DOHH2 (cell line): Measurements from ENCODE around the gene PNPLA5.

Source experiments
- H3F3A ChIP-seq: fragments of 200-600 bp; sonication (generic), shearing (Covaris generic); 2 replicates; pipeline ENCODE4 v1.6.0; 2016; ENCODE audit warnings: antibody characterized with exemption, mild to moderate bottlenecking; ENCODE audit not compliant: control insufficient read depth, insufficient read depth
- H3K27ac ChIP-seq: fragments of 200-600 bp; sonication (generic); 2 replicates; pipeline ENCODE4 v1.5.1; 2014; ENCODE audit warnings: low read depth, mild to moderate bottlenecking, low read length, moderate library complexity
- H3K27me3 ChIP-seq: fragments of 200-600 bp; sonication (generic); 2 replicates; pipeline ENCODE4 v1.6.1; 2014; ENCODE audit warnings: mild to moderate bottlenecking, low read length, mixed read lengths; ENCODE audit not compliant: control insufficient read depth
- H3K36me3 ChIP-seq: fragments of 200-600 bp; sonication (generic); 2 replicates; pipeline ENCODE4 v1.6.1; 2014; ENCODE audit warnings: mild to moderate bottlenecking, low read length, moderate library complexity, mixed read lengths; ENCODE audit not compliant: control insufficient read depth
- H3K4me1 ChIP-seq: fragments of 200-600 bp; sonication (generic); 2 replicates; pipeline ENCODE4 v1.6.1; 2014; ENCODE audit warnings: mild to moderate bottlenecking, low read length, mixed read lengths; ENCODE audit not compliant: control insufficient read depth
- H3K4me2 ChIP-seq: fragments of 200-600 bp; sonication (generic); 2 replicates; pipeline ENCODE4 v1.6.0; 2014; ENCODE audit warnings: mild to moderate bottlenecking, low read length, moderate library complexity
- H3K4me3 ChIP-seq: fragments of 200-600 bp; sonication (generic); 2 replicates; pipeline ENCODE4 v1.5.1; 2014; ENCODE audit warnings: mild to moderate bottlenecking, low read length, mixed read lengths
- H3K79me2 ChIP-seq: fragments of 200-600 bp; sonication (generic); 2 replicates; pipeline ENCODE4 v1.6.1; 2014; ENCODE audit warnings: mild to moderate bottlenecking, low read length, mixed read lengths; ENCODE audit not compliant: control insufficient read depth
- H3K9me2 ChIP-seq: fragments of 200-600 bp; sonication (generic); replicated peaks from 2 replicates; pipeline ENCODE4 v1.6.1; 2014; ENCODE audit warnings: mild to moderate bottlenecking, low read length, mixed read lengths; ENCODE audit not compliant: control insufficient read depth
- H3K9me3 ChIP-seq: fragments of 200-600 bp; sonication (generic); 2 replicates; pipeline ENCODE4 v1.6.1; 2014; ENCODE audit warnings: antibody characterized with exemption, low read length, mixed read lengths; ENCODE audit not compliant: control insufficient read depth, insufficient read depth
- H4K20me1 ChIP-seq: fragments of 200-600 bp; sonication (generic); 2 replicates; pipeline ENCODE4 v1.6.0; 2014; ENCODE audit warnings: low read depth, mild to moderate bottlenecking, antibody characterized with exemption, low read length, moderate library complexity; ENCODE audit not compliant: control insufficient read depth, insufficient read depth
- EZH2phosphoT487 ChIP-seq: fragments of 200-600 bp; sonication (generic); IDR thresholded peaks from 2 replicates; pipeline ENCODE4 v1.6.1; 2017; ENCODE audit warnings: borderline replicate concordance, mild to moderate bottlenecking, antibody characterized with exemption, low read length, moderate library complexity, mixed read lengths
- TF ChIP-seq, protein P1 (sequence below): fragments of 200-600 bp; sonication (generic); IDR thresholded peaks from one replicate; pipeline ENCODE4 v1.5.1; 2014; ENCODE audit warnings: antibody characterized with exemption, mild to moderate bottlenecking, low read depth, low read length; ENCODE audit not compliant: poor library complexity, severe bottlenecking

Gene PNPLA5

DNA sequence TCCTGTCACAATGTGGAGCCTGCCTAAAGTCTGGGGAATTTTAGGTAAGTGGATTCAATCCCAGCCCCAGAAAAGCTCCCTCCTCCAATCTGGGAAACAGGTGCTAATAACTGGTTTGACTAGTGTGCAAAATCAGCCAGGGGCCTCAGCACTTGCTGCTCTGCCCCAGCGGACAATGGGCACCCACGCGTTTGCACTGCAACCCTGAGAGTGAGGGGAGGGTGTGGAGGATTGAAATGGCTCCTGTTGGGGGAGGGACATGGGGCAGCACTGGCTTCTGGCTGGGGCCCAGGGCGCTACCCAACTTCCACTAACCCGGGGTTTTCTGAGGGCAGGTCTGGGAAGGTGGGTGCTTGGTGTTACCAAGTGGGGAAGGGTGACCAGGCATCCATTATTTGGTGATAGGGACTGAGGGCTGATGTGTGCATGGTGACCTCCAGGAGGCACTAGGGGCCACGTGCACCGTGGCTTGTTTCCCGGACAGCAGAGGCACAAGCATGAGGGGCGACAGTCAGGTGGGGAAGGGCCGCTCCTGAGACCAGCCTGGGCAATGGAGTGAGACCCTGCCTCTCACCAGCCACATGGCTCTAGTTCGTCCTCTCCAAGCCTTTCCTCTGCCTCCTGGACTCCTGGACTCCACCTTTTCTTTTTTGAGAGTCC lies 4.3 kb upstream of the PNPLA5 start:
- Histone ChIP-seq H4K20me1 (no peaks in the 10 kb centered on the region), H3K4me3 (no peak overlapping the region), H3K27me3 (peaks cover 9% of the 10 kb centered on the region)

DNA sequence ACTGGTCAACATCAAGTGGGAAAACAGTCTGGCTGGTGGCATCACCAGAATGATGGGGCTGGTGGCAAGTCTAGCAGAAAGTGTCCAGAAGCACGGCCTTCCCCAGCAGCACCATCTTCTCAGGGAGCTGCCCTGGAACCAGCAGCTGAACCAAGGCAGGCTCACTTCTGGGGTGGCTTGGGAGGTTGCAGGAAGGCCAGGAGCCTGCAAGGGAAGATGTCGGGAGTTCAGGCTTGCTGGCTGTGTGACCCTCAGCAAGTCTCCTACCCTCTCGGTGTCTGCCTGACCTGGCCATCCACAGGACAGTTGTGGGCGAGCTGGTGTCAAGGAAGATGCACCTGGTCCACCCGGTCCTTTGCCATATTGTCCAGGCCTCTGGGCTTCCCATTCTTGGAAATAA lies 2.3 kb upstream of the PNPLA5 start:
- no peak overlapping the region for H3K4me2 ChIP-seq
- TF ChIP-seq EZH2phosphoT487: no peak
- H3K9me2 ChIP-seq: no peaks in the 10 kb centered on the region
- H3F3A ChIP-seq: no peaks in the 10 kb centered on the region
- H4K20me1 ChIP-seq: no peaks in the 10 kb centered on the region
- H3K9me3 ChIP-seq: no peaks in the 10 kb centered on the region
- H3K4me3 ChIP-seq: no peak overlapping the region
- H3K79me2 ChIP-seq: no peaks in the 10 kb centered on the region
- no peaks in the 10 kb centered on the region for H3K4me1 ChIP-seq
- peaks cover 9% of the 10 kb centered on the region for H3K27me3 ChIP-seq
- H3K36me3 ChIP-seq: no peaks in the 10 kb centered on the region
- no peak overlapping the region for H3K27ac ChIP-seq

More for the DNA sequence above, 4.3 kb upstream of the PNPLA5 start:
- Histone ChIP-seq H3K4me1 (no peaks in the 10 kb centered on the region), H3K9me3 (no peaks in the 10 kb centered on the region), H3F3A (no peaks in the 10 kb centered on the region), H3K79me2 (no peaks in the 10 kb centered on the region), H3K9me2 (no peaks in the 10 kb centered on the region), H3K36me3 (no peaks in the 10 kb centered on the region), H3K4me2 (no peak overlapping the region), H3K27ac (no peak overlapping the region)
- TF ChIP-seq, protein P1, sequence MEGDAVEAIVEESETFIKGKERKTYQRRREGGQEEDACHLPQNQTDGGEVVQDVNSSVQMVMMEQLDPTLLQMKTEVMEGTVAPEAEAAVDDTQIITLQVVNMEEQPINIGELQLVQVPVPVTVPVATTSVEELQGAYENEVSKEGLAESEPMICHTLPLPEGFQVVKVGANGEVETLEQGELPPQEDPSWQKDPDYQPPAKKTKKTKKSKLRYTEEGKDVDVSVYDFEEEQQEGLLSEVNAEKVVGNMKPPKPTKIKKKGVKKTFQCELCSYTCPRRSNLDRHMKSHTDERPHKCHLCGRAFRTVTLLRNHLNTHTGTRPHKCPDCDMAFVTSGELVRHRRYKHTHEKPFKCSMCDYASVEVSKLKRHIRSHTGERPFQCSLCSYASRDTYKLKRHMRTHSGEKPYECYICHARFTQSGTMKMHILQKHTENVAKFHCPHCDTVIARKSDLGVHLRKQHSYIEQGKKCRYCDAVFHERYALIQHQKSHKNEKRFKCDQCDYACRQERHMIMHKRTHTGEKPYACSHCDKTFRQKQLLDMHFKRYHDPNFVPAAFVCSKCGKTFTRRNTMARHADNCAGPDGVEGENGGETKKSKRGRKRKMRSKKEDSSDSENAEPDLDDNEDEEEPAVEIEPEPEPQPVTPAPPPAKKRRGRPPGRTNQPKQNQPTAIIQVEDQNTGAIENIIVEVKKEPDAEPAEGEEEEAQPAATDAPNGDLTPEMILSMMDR: no peak
- no peak for TF ChIP-seq EZH2phosphoT487

DNA sequence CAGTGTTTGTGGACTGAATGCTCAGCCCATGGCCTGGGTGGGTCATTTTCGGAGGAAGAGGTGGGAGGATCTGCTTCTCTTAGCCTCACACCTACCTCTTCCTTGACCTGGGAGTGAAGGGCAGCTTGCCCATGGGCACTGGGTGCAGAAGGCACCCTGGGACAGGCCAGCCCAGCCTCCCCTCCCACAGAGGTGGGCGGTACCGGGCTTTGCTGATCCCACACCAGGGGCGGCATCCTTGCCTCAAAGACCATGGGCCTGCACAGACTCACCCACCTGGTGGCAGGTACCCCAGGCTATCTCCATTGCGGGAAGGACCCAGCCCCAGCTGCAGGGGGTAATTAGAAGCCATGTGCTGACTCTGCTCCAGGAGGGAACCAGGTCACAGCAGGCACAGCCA lies 1.5 kb upstream of the PNPLA5 start:
- H3K36me3 ChIP-seq: no peaks in the 10 kb centered on the region
- H3K9me3 ChIP-seq: no peaks in the 10 kb centered on the region
- H3K4me2 ChIP-seq: no peak overlapping the region
- H3K27me3 ChIP-seq: peaks cover 9% of the 10 kb centered on the region
- no peaks in the 10 kb centered on the region for H3K79me2 ChIP-seq
- H3K9me2 ChIP-seq: no peaks in the 10 kb centered on the region
- H3F3A ChIP-seq: no peaks in the 10 kb centered on the region
- no peak overlapping the region for H3K27ac ChIP-seq
- no peak overlapping the region for H3K4me3 ChIP-seq
- no peak for TF ChIP-seq EZH2phosphoT487
- TF ChIP-seq, protein P1: no peak
- H3K4me1 ChIP-seq: no peaks in the 10 kb centered on the region
- no peaks in the 10 kb centered on the region for H4K20me1 ChIP-seq

DNA sequence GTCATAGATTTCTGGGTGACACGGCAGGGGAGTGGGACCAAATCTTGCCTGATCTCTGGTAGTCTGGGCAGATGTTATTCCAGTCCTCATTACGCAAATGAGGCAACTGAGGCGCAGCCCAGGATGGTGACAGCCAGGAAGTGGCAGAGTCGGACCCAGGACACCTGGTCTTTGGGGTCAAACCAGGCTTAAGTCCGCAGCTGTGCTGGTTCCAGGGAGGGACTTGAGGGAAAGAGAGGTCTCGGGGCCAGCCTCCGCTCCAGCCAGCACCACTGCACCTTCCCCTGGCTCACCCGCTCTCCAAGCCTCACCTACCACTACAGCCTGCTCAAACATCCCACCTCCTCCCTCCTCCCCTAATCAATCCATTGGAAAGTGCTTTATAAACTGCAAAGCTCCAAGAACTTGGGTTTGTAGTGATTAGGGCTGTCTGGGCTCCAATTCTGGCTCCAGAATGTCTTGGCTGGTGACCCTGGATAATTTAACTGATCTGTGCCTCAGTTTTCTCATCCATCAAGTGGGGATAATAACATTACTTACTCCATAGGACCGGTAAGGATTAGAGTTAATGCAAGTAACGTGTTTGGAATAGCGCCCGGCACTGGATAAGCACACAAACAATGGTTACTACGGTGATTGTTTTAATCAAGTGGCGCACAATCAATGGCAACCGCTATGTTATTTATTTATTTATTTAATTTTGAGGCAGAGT lies 526 bp upstream of the PNPLA5 start:
- Histone ChIP-seq H3K4me3 (no peak overlapping the region), H3K36me3 (no peaks in the 10 kb centered on the region), H3K9me2 (no peaks in the 10 kb centered on the region), H3K4me2 (no peak overlapping the region), H3K9me3 (no peaks in the 10 kb centered on the region), H3K27ac (no peak overlapping the region), H3K27me3 (peaks cover 9% of the 10 kb centered on the region), H3K4me1 (no peaks in the 10 kb centered on the region), H3F3A (no peaks in the 10 kb centered on the region), H3K79me2 (no peaks in the 10 kb centered on the region), H4K20me1 (no peaks in the 10 kb centered on the region)
- no peak for TF ChIP-seq EZH2phosphoT487
- TF ChIP-seq, protein P1: no peak
